K562 (cell line): ENCODE measurements around the gene NUDT22.

Source experiments
- CCAR2 ChIP-seq: fragments of 200-400 bp; formaldehyde crosslinking; IDR thresholded peaks from 2 replicates; pipeline ENCODE4 v1.6.1; 2017; ENCODE audit warnings: mild to moderate bottlenecking, low read depth, low read length
- HSF4 ChIP-seq: fragments of 250-450 bp; sonication (Bioruptor Pico); IDR thresholded peaks from 2 replicates; pipeline ENCODE4 v2.1.2; 2022; ENCODE audit warnings: mild to moderate bottlenecking, moderate library complexity, borderline replicate concordance
- MXI1 ChIP-seq: IDR thresholded peaks from 2 replicates; pipeline ENCODE4 v1.6.1; 2011; ENCODE audit warnings: low read depth, mild to moderate bottlenecking, improper control_type of control experiment, low read length
- SIN3A ChIP-seq, 2 experiments: fragments of 150-350 bp in 1 of 2; IDR thresholded peaks; 2 replicates each; pipeline ENCODE4 v1.6.1; 2011 to 2016; ENCODE audit warnings: borderline replicate concordance in 2 of 2, low read depth in 2 of 2, low read length in 2 of 2, mild to moderate bottlenecking in 2 of 2, moderate library complexity in 2 of 2; ENCODE audit not compliant: control insufficient read depth in 1 of 2
- SMAD2 ChIP-seq: fragments of 150-350 bp; IDR thresholded peaks from 2 replicates; pipeline ENCODE4 v1.6.1; 2014; ENCODE audit warnings: low read depth, mild to moderate bottlenecking, low read length
- YY1 ChIP-seq, 3 experiments: IDR thresholded peaks; 2 replicates each; pipeline ENCODE4 v1.6.1; 2011; ENCODE audit warnings: low read length in 2 of 3, mild to moderate bottlenecking in 2 of 3, moderate library complexity in 2 of 3, borderline replicate concordance in 1 of 3, control low read depth in 1 of 3, low read depth in 1 of 3; ENCODE audit not compliant: insufficient read depth in 3 of 3, insufficient replicate concordance in 2 of 3, control insufficient read depth in 1 of 3, insufficient read length in 1 of 3; ENCODE audit errors: extremely low read depth in 1 of 3
- ZBTB33 ChIP-seq: sonication (generic); formaldehyde crosslinking; IDR thresholded peaks from 2 replicates; pipeline ENCODE4 v1.8.1; 2023; ENCODE audit warnings: mild to moderate bottlenecking, missing genetic modification reagents
- ZFX ChIP-seq: sonication (generic); formaldehyde crosslinking; IDR thresholded peaks from 2 replicates; pipeline ENCODE4 v1.8.0; 2022; ENCODE audit warnings: mild to moderate bottlenecking, missing genetic modification reagents, moderate library complexity

GRCh38 chr11:64196626-64197025, 29.4 kb upstream of the NUDT22 start:
- TF ChIP-seq SMAD2 (no peak), CCAR2 (no peak), SIN3A (IDR thresholded peaks at IDR 0.05; ENCODE audit: borderline replicate concordance in 2 of 2, control insufficient read depth in 1 of 2, low read depth in 2 of 2, low read length in 2 of 2) (no peak), YY1 (IDR thresholded peaks at IDR 0.05; ENCODE audit: borderline replicate concordance in 1 of 3, control insufficient read depth in 1 of 3, extremely low read depth in 1 of 3, insufficient read depth in 3 of 3, insufficient read length in 1 of 3, insufficient replicate concordance in 2 of 3, low read depth in 1 of 3, low read length in 2 of 3) (no peak), MXI1 (no peak), ZFX (CRISPR knock-in tag) (no peak), ZBTB33 (no peak), HSF4 (no peak)
